Sciatic nerve (tissue), 2 donors: ENCODE data around the gene INO80D. TPM values are rescaled to one million over a fixed set of nuclear protein-coding genes. Genes with fewer than 3 reads are reported as not detected.
"Not testable (repeated sequence)": the region's sequence is repeated elsewhere in the genome, so short reads cannot be mapped to it uniquely, and the experiment has no call there.

ENCODE experiments used
- ATAC-seq: fragments of 200-7000 bp; cut with Tn5 transposase; one replicate; pipeline ENCODE4 v1.9.1; 2020; ENCODE audit warnings: mild to moderate bottlenecking, moderate library complexity
- DNase-seq: peaks from one replicate; pipeline ENCODE4 v3.0.0-alpha.2; 2020; ENCODE audit warnings: low spot score
- intact Hi-C: fragments of 100-400 bp; cut with DNase I; formaldehyde crosslinking; loops from one replicate; pipeline ENCODE4 v1.14.2; 2022
- total RNA-seq: library from RNA; stranded (reverse); fragmentation: NEBNext Ultra II Directional; extraction: Animal tissue kit (Norgen Biotek cat#: 25700); gene quantifications from one replicate; pipeline ENCODE4 v1.2.1, GENCODE V29; 2021
- donor health status: DM: no; HTN: no; CAD: no.
- donor health status: DM: no; HTN: no; CAD: no.

Gene INO80D
- total RNA-seq, 1 donor from 2014 or later = 36.3 TPM

- ATAC-seq = peak; percentile 45
- intact Hi-C loops = no loop called here
- DNase-seq = no peak
These were observed 45.4 kb downstream of the INO80D start for GRCh38 chr2:206040525-206040924.

- ATAC-seq, intact Hi-C loops, DNase-seq: not testable (repeated sequence)
These were observed 50.6 kb downstream of the INO80D start for GRCh38 chr2:206035393-206035792.

- ATAC-seq, intact Hi-C loops, DNase-seq: not testable (repeated sequence)
These were observed 52.5 kb downstream of the INO80D start for GRCh38 chr2:206033452-206033851.

GRCh38 chr2:206031950-206032567 lies 53.9 kb downstream of the INO80D start:
- DNase-seq (no peak), ATAC-seq (no peak)
- intact Hi-C loops = no loop called here

- ATAC-seq (no peak), DNase-seq (no peak)
- intact Hi-C loops = no loop called here
These were observed 54.7 kb downstream of the INO80D start for GRCh38 chr2:206031162-206031784.

GRCh38 chr2:206028101-206028500 lies 57.9 kb downstream of the INO80D start:
- DNase-seq (no peak), ATAC-seq (no peak)
- intact Hi-C loops = no loop called here

- ATAC-seq (no peak), DNase-seq (no peak)
- intact Hi-C loops = no loop called here
These were observed 62.8 kb downstream of the INO80D start for GRCh38 chr2:206023183-206023582.

GRCh38 chr2:206020171-206020570 lies 65.8 kb downstream of the INO80D start:
- no peak for ATAC-seq
- no peak for DNase-seq
- intact Hi-C loops = no loop called here

GRCh38 chr2:206015746-206016145 lies 70.2 kb downstream of the INO80D start:
- ATAC-seq, intact Hi-C loops, DNase-seq: not testable (repeated sequence)

- ATAC-seq = no peak
- intact Hi-C loops = no loop called here
- DNase-seq = no peak
These were observed 74.2 kb downstream of the INO80D start for GRCh38 chr2:206011795-206012194.

GRCh38 chr2:206011018-206011614 lies 74.9 kb downstream of the INO80D start:
- DNase-seq = no peak
- intact Hi-C loops = no loop called here
- no peak for ATAC-seq

- ATAC-seq (peak; percentile 38), DNase-seq (no peak)
- intact Hi-C loops = no loop called here
These were observed 81.8 kb downstream of the INO80D start for GRCh38 chr2:206004004-206004693.

GRCh38 chr2:206002440-206002839 lies 83.5 kb downstream of the INO80D start:
- ATAC-seq = no peak
- intact Hi-C loops = no loop called here
- no peak for DNase-seq

GRCh38 chr2:206001912-206002311 lies 84.1 kb downstream of the INO80D start:
- intact Hi-C loops = no loop called here
- ATAC-seq (no peak), DNase-seq (no peak)

- DNase-seq (no peak), ATAC-seq (no peak)
- intact Hi-C loops = no loop called here
These were observed 85.2 kb downstream of the INO80D start for GRCh38 chr2:206000776-206001175.

GRCh38 chr2:205998583-205998982 lies 87.4 kb downstream of the INO80D start:
- ATAC-seq (no peak), DNase-seq (no peak)
- intact Hi-C loops = no loop called here

GRCh38 chr2:205996161-205996560 lies 89.8 kb downstream of the INO80D start:
- intact Hi-C loops = no loop called here
- no peak for DNase-seq
- peak; percentile 36 for ATAC-seq

- no peak for ATAC-seq
- DNase-seq = no peak
- intact Hi-C loops = no loop called here
These were observed 90.7 kb downstream of the INO80D start for GRCh38 chr2:205995260-205995659.

- intact Hi-C loops = no loop called here
- DNase-seq (no peak), ATAC-seq (no peak)
These were observed 91.6 kb downstream of the INO80D start for GRCh38 chr2:205994344-205994743.

- DNase-seq = no peak
- intact Hi-C loops = no loop called here
- ATAC-seq = no peak
These were observed 95.9 kb downstream of the INO80D start for GRCh38 chr2:205990104-205990503.
